Fibroblast of mammary gland (primary cell): ENCODE results near the gene GPR15LG.
"Not testable (repeated sequence)": the region's sequence is repeated elsewhere in the genome, so short reads cannot be mapped to it uniquely, and the experiment has no call there.

Experiments
- DNase-seq: peaks from one replicate; pipeline ENCODE4 v3.0.0-alpha.2; 2010; ENCODE audit warnings: low read depth
- H3K4me3 ChIP-seq: 2 replicates; pipeline ENCODE4 v1.5.1; 2011; ENCODE audit warnings: low read depth, mild to moderate bottlenecking, low read length, moderate library complexity; ENCODE audit not compliant: control insufficient read depth
- CTCF ChIP-seq: conservative IDR thresholded peaks from 2 replicates; pipeline ENCODE4 v1.5.1; 2011; ENCODE audit warnings: low read depth, low read length, inconsistent platforms; ENCODE audit not compliant: control insufficient read depth, insufficient read depth

Gene GPR15LG

DNA sequence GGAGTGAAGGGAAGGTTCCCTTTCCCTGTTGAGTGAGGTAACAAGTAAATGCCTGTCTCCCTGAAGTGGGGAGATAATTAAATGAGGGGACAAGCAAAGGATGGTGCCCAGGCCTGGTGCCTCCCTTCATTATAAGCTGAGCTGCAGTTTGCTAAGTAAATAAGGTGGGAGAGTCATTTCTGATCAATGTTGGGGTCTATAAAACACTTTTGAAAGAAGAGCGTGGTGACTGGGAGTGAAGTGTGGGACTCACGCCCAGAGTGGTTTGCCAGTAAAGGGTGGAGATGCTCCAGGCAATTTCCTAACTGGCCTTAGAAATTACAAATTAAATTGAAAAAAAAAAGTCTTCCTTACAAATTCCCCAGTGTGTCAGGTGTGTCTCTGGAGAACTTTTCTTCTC lies 9.6 kb upstream of the GPR15LG start:
- no peak overlapping the region for H3K4me3 ChIP-seq
- TF ChIP-seq CTCF: no peak
- no peak for DNase-seq

DNA sequence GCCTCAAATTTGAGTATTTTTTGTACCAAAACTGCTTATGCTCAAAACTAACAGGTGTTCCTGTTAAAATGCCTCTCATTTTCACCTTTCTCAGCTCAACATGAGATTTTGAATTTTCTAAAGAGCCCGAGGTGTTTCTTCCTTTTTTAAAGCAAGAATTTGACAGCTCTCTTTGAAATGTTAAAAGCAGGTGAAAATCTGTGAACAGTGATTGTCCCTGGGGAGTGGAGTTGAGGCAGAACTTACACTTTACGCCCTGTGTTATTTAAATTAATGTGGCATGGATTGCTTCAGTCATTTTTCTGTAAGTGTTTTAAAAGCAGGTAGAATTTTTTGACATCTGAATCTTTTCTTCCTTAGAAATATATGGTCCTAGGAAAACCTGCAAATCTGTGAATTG lies 9.2 kb upstream of the GPR15LG start:
- no peak for TF ChIP-seq CTCF
- DNase-seq: no peak
- no peak overlapping the region for H3K4me3 ChIP-seq

- no peak for DNase-seq
- H3K4me3 ChIP-seq: no peak overlapping the region
- TF ChIP-seq CTCF: no peak
These were observed 6.8 kb upstream of the GPR15LG start for GRCh38 chr10:84166620-84167288.

DNA sequence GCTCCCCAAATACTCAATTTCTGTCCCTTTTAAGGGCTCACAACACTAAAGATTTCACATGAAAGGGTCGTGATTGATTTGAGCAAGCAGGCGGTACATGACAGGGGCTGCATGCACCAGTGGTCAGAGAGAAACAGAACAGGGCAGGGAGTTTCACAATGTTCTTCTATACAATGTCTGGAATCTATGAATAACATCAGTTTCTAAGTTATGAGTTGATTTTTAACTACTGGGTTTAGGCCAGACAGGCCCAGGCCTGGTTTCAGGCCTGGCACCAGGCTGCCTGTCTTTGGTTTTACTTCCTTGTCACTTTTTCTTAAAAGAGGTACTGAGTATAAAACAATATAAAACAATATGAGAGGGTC lies 6.3 kb upstream of the GPR15LG start:
- not testable (repeated sequence) for H3K4me3 ChIP-seq, DNase-seq

GRCh38 chr10:84168382-84168781 lies 5.2 kb upstream of the GPR15LG start:
- not testable (repeated sequence) for DNase-seq, H3K4me3 ChIP-seq

- DNase-seq, H3K4me3 ChIP-seq: not testable (repeated sequence)
These were observed 2.4 kb upstream of the GPR15LG start for GRCh38 chr10:84171237-84171636.

DNA sequence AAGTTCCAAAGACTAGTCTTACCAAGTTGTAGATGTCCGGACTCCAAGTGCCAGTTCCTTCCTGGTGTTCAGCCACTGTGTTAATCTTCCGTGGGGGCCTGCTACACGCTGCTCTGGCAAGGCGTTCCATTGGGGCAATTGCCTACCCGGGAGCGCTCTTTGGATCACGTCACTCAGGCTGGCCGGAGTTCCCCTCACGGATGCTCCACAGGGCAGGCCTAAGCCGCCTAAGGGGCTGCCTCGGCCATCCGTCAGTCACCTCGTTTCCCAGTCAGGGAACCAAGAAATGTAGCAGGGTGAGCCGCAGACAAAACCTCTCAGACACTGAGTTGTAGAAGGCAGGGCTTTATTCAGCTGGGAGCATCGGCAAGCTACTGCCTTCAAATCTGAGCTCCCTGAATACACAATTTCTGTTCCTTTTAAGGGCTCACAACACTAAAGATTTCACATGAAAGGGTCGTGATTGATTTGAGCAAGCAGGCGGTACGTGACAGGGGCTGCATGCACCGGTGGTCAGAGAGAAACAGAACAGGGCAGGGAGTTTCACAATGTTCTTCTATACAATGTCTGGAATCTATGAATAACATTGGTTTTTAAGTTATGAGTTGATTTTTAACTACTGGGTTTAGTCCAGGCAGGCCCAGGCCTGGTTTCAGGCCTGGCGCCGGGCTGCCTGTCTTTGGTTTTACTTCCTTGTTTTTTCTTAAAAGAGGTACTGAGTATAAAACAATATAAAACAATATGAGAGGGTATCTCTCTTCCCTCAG lies 1.7 kb upstream of the GPR15LG start:
- H3K4me3 ChIP-seq, DNase-seq: not testable (repeated sequence)

- no peak for TF ChIP-seq CTCF
- DNase-seq: no peak
- no peak overlapping the region for H3K4me3 ChIP-seq
These were observed 889 bp upstream of the GPR15LG start for GRCh38 chr10:84172467-84173356.

DNA sequence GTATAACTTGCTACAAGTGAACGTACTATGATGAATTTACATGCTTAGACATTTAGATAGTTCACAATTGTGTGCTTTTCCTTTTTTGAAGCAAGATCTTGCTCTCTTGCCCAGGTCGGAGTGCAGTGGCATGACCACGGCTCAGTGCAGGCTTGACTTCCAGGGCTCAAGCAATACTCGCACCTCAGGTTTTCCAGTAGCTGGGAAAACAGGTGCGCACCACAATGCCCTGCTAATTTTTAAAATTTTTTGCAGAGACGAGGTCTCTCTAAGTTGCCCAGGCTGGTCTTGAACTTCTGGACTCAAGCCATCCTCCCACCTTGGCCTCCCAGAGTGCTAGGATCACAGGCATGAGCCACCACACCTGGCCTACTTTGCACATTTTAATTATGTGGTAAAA lies 1.8 kb downstream of the GPR15LG start:
- DNase-seq: no peak
- H3K4me3 ChIP-seq: no peak overlapping the region
- TF ChIP-seq CTCF: no peak
